ENCODE measurements around the gene LY6G5C. TPM values are rescaled to one million over a fixed set of nuclear protein-coding genes. Genes with fewer than 3 reads are reported as not detected.

LY6G5C gene
- total RNA-seq, 1 experiment from 2014 or later, result 0.62 TPM

- Histone ChIP-seq H3K4me3 (ENCODE audit: low read depth in 2 of 2, low read length in 2 of 2) (no peak overlapping the region), H3K27ac (ENCODE audit: low read length) (no peak overlapping the region), H3K4me1 (ENCODE audit: control insufficient read depth, insufficient read depth, low read length) (no peaks in the 10 kb centered on the region), H3K27me3 (ENCODE audit: control insufficient read depth, insufficient read depth, low read length) (no peaks in the 10 kb centered on the region), H3K36me3 (ENCODE audit: control insufficient read depth, insufficient read depth, low read length) (no peaks in the 10 kb centered on the region), H3K9me3 (ENCODE audit: control insufficient read depth, insufficient read depth, low read depth, low read length) (no peaks in the 10 kb centered on the region)
- DNase-seq (ENCODE audit: low read depth, low spot score) (no peak), ATAC-seq (no peak)
- in situ Hi-C loops (cut with HindIII; ENCODE audit: low pct_unique_long_range_greater_than_20kb, low sequenced_read_pairs) (no loop called here), intact Hi-C loops (cut with micrococcal nuclease; ENCODE audit: unreplicated experiment) (no loop called here)
- no TSS peak for BruUV-seq (replicated peaks)
- no peak for TF ChIP-seq REST (IDR thresholded peaks at IDR 0.05; ENCODE audit: insufficient read depth in 1 of 2, low read depth in 2 of 2, low read length in 1 of 2)
- CTCF ChIA-PET, result no interaction called here
- POLR2A ChIA-PET, result interaction anchor here (0.6 kb wide), 1 partner anchor 15 kb away, joined by 3 read pairs; no protein-coding TSS in a partner anchor
Observed at GRCh38 chr6:31719001-31719400, 38.1 kb upstream of the LY6G5C start.

GRCh38 chr6:31718265-31718664 is 37.4 kb upstream of the LY6G5C start:
- DNase-seq (ENCODE audit: low read depth, low spot score), result no peak

More at GRCh38 chr6:31718265-31718664, 37.4 kb upstream of the LY6G5C start:
- Histone ChIP-seq H3K4me3 (ENCODE audit: low read depth in 2 of 2, low read length in 2 of 2) (no peak overlapping the region), H3K27me3 (ENCODE audit: control insufficient read depth, insufficient read depth, low read length) (no peaks in the 10 kb centered on the region), H3K27ac (ENCODE audit: low read length) (no peak overlapping the region), H3K36me3 (ENCODE audit: control insufficient read depth, insufficient read depth, low read length) (no peaks in the 10 kb centered on the region), H3K9me3 (ENCODE audit: control insufficient read depth, insufficient read depth, low read depth, low read length) (no peaks in the 10 kb centered on the region), H3K4me1 (ENCODE audit: control insufficient read depth, insufficient read depth, low read length) (no peaks in the 10 kb centered on the region)
- ChIA-PET CTCF (no interaction called here), POLR2A (no interaction called here)
- TF ChIP-seq REST (IDR thresholded peaks at IDR 0.05; ENCODE audit: insufficient read depth in 1 of 2, low read depth in 2 of 2, low read length in 1 of 2) (no peak), SIN3A (IDR thresholded peaks at IDR 0.05; ENCODE audit: borderline replicate concordance, insufficient read depth, low read depth, low read length) (no peak), POLR2AphosphoS5 (IDR thresholded peaks at IDR 0.05; ENCODE audit: low read depth, low read length) (no peak), TCF7L2 (IDR thresholded peaks at IDR 0.05; ENCODE audit: low read depth, low read length) (no peak)
- in situ Hi-C loops (cut with HindIII; ENCODE audit: low pct_unique_long_range_greater_than_20kb, low sequenced_read_pairs), result no loop called here
- ATAC-seq, result no peak
- intact Hi-C loops (cut with micrococcal nuclease; ENCODE audit: unreplicated experiment), result no loop called here
- no TSS peak for BruUV-seq (replicated peaks)

Data from Panc1 (cell line).